Endothelial cell of umbilical vein (primary cell): ENCODE data around the gene RET. TPM values are rescaled to one million over a fixed set of nuclear protein-coding genes. Genes with fewer than 3 reads are reported as not detected.

ENCODE experiments used
- BruUV-seq: library from RNA; stranded (reverse); fragments of 400-500 nt; replicated peaks from 2 replicates; lab custom pipeline; 2021; lab: Mats Ljungman, UMichigan
- CTCF ChIA-PET: fragments of 300-600, 350-600 bp; sonication (Branson Sonifier 250); formaldehyde crosslinking; loops from one replicate; lab custom pipeline; 2021; ENCODE audit warnings: antibody characterized with exemption, inconsistent platforms; lab: Charles Lee
- POLR2A ChIA-PET: fragments of 300-600, 350-600 bp; sonication (Branson Sonifier 250); formaldehyde crosslinking; loops from one replicate; lab custom pipeline; 2021; ENCODE audit warnings: antibody characterized with exemption, inconsistent platforms; lab: Charles Lee
- DNase-seq: peaks from one replicate; pipeline ENCODE4 v3.0.0-alpha.2; 2011; ENCODE audit warnings: low read depth, low spot score
- FAIRE-seq: peaks from 2 replicates; lab custom pipeline; 2011; peaks lifted over from hg19 to GRCh38; lab: Jason Lieb, UNC
- H2AFZ ChIP-seq: 2 replicates; pipeline ENCODE4 v1.6.0; 2012; ENCODE audit warnings: low read depth, low read length, control low read depth, inconsistent platforms
- H3K27ac ChIP-seq: 2 replicates; pipeline ENCODE4 v1.5.1; 2011; ENCODE audit warnings: low read depth, mild to moderate bottlenecking, control low read depth, low read length, moderate library complexity; ENCODE audit not compliant: insufficient read depth
- H3K27me3 ChIP-seq, 2 experiments: 2 replicates each; pipeline versions ENCODE4 v1.6.0 to v1.6.1; 2011; ENCODE audit warnings: low read length in 2 of 2, mixed read lengths in 1 of 2; ENCODE audit not compliant: control insufficient read depth in 2 of 2, insufficient read depth in 2 of 2
- H3K36me3 ChIP-seq, 2 experiments: 2 replicates in 1 of 2; 3 replicates in 1 of 2; pipeline ENCODE4 v1.5.1; 2011; ENCODE audit warnings: low read length in 2 of 2, mild to moderate bottlenecking in 1 of 2, moderate library complexity in 1 of 2; ENCODE audit not compliant: control insufficient read depth in 2 of 2, insufficient read depth in 2 of 2; ENCODE audit errors: extremely low read depth in 1 of 2
- H3K4me1 ChIP-seq: 3 replicates; pipeline ENCODE4 v1.5.1; 2011; ENCODE audit warnings: mild to moderate bottlenecking, low read length; ENCODE audit not compliant: control insufficient read depth, insufficient read depth; ENCODE audit errors: extremely low read depth
- H3K4me2 ChIP-seq: 2 replicates; pipeline ENCODE4 v1.6.1; 2011; ENCODE audit warnings: low read length, control low read depth, mixed read lengths; ENCODE audit not compliant: insufficient read depth
- H3K4me3 ChIP-seq, 3 experiments: fragments of 200-600 bp in 1 of 3; sonication (generic), shearing (Covaris generic) in 1 of 3; replicated peaks in 1 of 3; 2 replicates each; pipeline ENCODE4 v1.5.1; 2011 to 2016; ENCODE audit warnings: control low read depth in 3 of 3, low read length in 3 of 3, mild to moderate bottlenecking in 2 of 3, inconsistent platforms in 1 of 3, low read depth in 1 of 3, moderate library complexity in 1 of 3; ENCODE audit not compliant: insufficient read depth in 1 of 3
- H3K79me2 ChIP-seq: 2 replicates; pipeline ENCODE4 v1.6.0; 2012; ENCODE audit warnings: low read length, inconsistent platforms; ENCODE audit not compliant: control insufficient read depth, insufficient read depth
- H3K9ac ChIP-seq: replicated peaks from 2 replicates; pipeline ENCODE3; 2011; ENCODE audit warnings: low read length, control low read depth; ENCODE audit not compliant: insufficient read depth; ENCODE audit errors: extremely low read depth
- H3K9me1 ChIP-seq: replicated peaks from 3 replicates; pipeline ENCODE4 v1.6.0; 2011; ENCODE audit warnings: mild to moderate bottlenecking, low read length; ENCODE audit not compliant: control insufficient read depth, insufficient read depth; ENCODE audit errors: extremely low read depth
- H3K9me3 ChIP-seq: replicated peaks from 2 replicates; pipeline ENCODE4 v1.5.1; 2012; ENCODE audit warnings: low read length, inconsistent platforms; ENCODE audit not compliant: control insufficient read depth, insufficient read depth
- H4K20me1 ChIP-seq: replicated peaks from 2 replicates; pipeline ENCODE3; 2011; ENCODE audit warnings: mild to moderate bottlenecking, low read length; ENCODE audit not compliant: control insufficient read depth, insufficient read depth; ENCODE audit errors: extremely low read depth
- EZH2 ChIP-seq: IDR thresholded peaks from 2 replicates; pipeline ENCODE4 v1.6.1; 2012; ENCODE audit warnings: borderline replicate concordance, low read depth, mild to moderate bottlenecking, moderate library complexity, low read length, inconsistent platforms; ENCODE audit not compliant: severe bottlenecking
- FOS ChIP-seq: IDR thresholded peaks from 2 replicates; pipeline ENCODE4 v1.6.1; 2011; ENCODE audit warnings: mild to moderate bottlenecking, low read length, moderate library complexity, borderline replicate concordance; ENCODE audit not compliant: insufficient read depth
- GATA2 ChIP-seq: IDR thresholded peaks from 2 replicates; pipeline ENCODE4 v1.7.0; 2011; ENCODE audit warnings: low read depth, mild to moderate bottlenecking, moderate library complexity, mixed read lengths, low read length; ENCODE audit not compliant: insufficient read length, insufficient read depth
- JUN ChIP-seq: IDR thresholded peaks from 2 replicates; pipeline ENCODE4 v1.6.1; 2011; ENCODE audit warnings: borderline replicate concordance, low read depth; ENCODE audit not compliant: insufficient read length, insufficient read depth
- MAX ChIP-seq: IDR thresholded peaks from 2 replicates; pipeline ENCODE4 v1.6.1; 2011; ENCODE audit not compliant: insufficient read depth, insufficient read length
- MYC ChIP-seq: IDR thresholded peaks from one replicate; pipeline ENCODE4 v1.6.1; 2011; ENCODE audit warnings: mild to moderate bottlenecking, low read depth, low read length
- POLR2A ChIP-seq: IDR thresholded peaks from 2 replicates; pipeline ENCODE4 v1.6.1; 2012; ENCODE audit warnings: low read depth, mild to moderate bottlenecking, control low read depth, low read length
- POLR2AphosphoS5 ChIP-seq: IDR thresholded peaks from 2 replicates; pipeline ENCODE4 v1.6.1; 2012; ENCODE audit warnings: low read depth, mild to moderate bottlenecking, control low read depth, low read length, moderate library complexity; ENCODE audit not compliant: insufficient read depth
- dilution Hi-C: fragments of 300-500 bp; cut with MboI; formaldehyde crosslinking; loops from one replicate; pipeline ENCODE4 v1.15.0; 2019; ENCODE audit warnings: low sequenced_read_pairs; ENCODE audit not compliant: extremely low pct_ligation_motif_present
- intact Hi-C: fragments of 100-400 bp; cut with micrococcal nuclease; formaldehyde crosslinking; loops from one replicate; pipeline ENCODE4 v1.10.0; 2022
- polyA plus RNA-seq, 4 experiments: library from polyadenylated mRNA; depleted of rRNA in 3 of 4; stranded (reverse) in 3 of 4; unstranded in 1 of 4; fragments of >200 nt; gene quantifications; 2 replicates each; pipeline versions ENCODE4 v1.2.1 to v1.2.3, GENCODE V29; 2011 to 2012; ENCODE audit warnings: missing spikeins in 1 of 4
- total RNA-seq: library from RNA; stranded (reverse); gene quantifications from 2 replicates; pipeline ENCODE4 v1.2.3, GENCODE V29; 2021
- TF ChIP-seq, protein P1 (sequence below), 2 donors: IDR thresholded peaks; 1 replicate in 1 of 2; 2 replicates in 1 of 2; pipeline ENCODE4 v1.5.1; 2011; ENCODE audit warnings: low read length in 2 of 2, mild to moderate bottlenecking in 2 of 2, moderate library complexity in 2 of 2, control low read depth in 1 of 2, inconsistent platforms in 1 of 2, low read depth in 1 of 2; ENCODE audit not compliant: insufficient read depth in 1 of 2; ENCODE audit errors: extremely low read depth in 1 of 2

Gene RET
- total and polyA plus RNA-seq, 2 donors (not counting 3 experiments of a cell fraction or from before 2014, with no cell fraction given): 0.04 to 0.22 TPM

GRCh38 chr10:43062402-43063160 is 14.3 kb upstream of the RET start:
- Histone ChIP-seq H3K27me3 (no peaks in the 10 kb centered on the region), H3K9ac (no peak overlapping the region), H3K27ac (no peak overlapping the region), H3K9me1 (no peaks in the 10 kb centered on the region), H3K36me3 (no peaks in the 10 kb centered on the region), H4K20me1 (no peaks in the 10 kb centered on the region), H3K4me1 (no peaks in the 10 kb centered on the region), H3K4me3 (no peak overlapping the region), H3K9me3 (no peaks in the 10 kb centered on the region), H3K79me2 (no peaks in the 10 kb centered on the region), H3K4me2 (no peak overlapping the region), H2AFZ (no peak overlapping the region)
- FAIRE-seq (no peak), DNase-seq (no peak)
- dilution Hi-C loops: no loop called here
- intact Hi-C loops: no loop called here
- POLR2A ChIA-PET: no interaction called here
- TF ChIP-seq JUN (no peak), MAX (no peak), GATA2 (no peak), MYC (no peak), POLR2A (no peak), POLR2AphosphoS5 (no peak), FOS (no peak), EZH2 (no peak)
- TF ChIP-seq, protein P1, sequence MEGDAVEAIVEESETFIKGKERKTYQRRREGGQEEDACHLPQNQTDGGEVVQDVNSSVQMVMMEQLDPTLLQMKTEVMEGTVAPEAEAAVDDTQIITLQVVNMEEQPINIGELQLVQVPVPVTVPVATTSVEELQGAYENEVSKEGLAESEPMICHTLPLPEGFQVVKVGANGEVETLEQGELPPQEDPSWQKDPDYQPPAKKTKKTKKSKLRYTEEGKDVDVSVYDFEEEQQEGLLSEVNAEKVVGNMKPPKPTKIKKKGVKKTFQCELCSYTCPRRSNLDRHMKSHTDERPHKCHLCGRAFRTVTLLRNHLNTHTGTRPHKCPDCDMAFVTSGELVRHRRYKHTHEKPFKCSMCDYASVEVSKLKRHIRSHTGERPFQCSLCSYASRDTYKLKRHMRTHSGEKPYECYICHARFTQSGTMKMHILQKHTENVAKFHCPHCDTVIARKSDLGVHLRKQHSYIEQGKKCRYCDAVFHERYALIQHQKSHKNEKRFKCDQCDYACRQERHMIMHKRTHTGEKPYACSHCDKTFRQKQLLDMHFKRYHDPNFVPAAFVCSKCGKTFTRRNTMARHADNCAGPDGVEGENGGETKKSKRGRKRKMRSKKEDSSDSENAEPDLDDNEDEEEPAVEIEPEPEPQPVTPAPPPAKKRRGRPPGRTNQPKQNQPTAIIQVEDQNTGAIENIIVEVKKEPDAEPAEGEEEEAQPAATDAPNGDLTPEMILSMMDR (IDR thresholded peaks at IDR 0.05; ENCODE audit: extremely low read depth in 1 of 2, insufficient read depth in 1 of 2, low read depth in 1 of 2, low read length in 2 of 2): no peak
- CTCF ChIA-PET: no interaction called here
- BruUV-seq: no TSS peak
